GM19239 (cell line): ENCODE data around the gene UNK.
A peak's percentile ranks its signal among the peaks of the same experiment; 100 is the strongest.
"Not testable (repeated sequence)": the region's sequence is repeated elsewhere in the genome, so short reads cannot be mapped to it uniquely, and the experiment has no call there.

Source experiments
- DNase-seq: peaks from one replicate; pipeline ENCODE4 v3.0.0; 2011; ENCODE audit warnings: low spot score; ENCODE audit not compliant: insufficient read length
- FAIRE-seq: peaks from 2 replicates; lab custom pipeline; 2011; peaks lifted over from hg19 to GRCh38; lab: Jason Lieb, UNC

Gene UNK

DNA sequence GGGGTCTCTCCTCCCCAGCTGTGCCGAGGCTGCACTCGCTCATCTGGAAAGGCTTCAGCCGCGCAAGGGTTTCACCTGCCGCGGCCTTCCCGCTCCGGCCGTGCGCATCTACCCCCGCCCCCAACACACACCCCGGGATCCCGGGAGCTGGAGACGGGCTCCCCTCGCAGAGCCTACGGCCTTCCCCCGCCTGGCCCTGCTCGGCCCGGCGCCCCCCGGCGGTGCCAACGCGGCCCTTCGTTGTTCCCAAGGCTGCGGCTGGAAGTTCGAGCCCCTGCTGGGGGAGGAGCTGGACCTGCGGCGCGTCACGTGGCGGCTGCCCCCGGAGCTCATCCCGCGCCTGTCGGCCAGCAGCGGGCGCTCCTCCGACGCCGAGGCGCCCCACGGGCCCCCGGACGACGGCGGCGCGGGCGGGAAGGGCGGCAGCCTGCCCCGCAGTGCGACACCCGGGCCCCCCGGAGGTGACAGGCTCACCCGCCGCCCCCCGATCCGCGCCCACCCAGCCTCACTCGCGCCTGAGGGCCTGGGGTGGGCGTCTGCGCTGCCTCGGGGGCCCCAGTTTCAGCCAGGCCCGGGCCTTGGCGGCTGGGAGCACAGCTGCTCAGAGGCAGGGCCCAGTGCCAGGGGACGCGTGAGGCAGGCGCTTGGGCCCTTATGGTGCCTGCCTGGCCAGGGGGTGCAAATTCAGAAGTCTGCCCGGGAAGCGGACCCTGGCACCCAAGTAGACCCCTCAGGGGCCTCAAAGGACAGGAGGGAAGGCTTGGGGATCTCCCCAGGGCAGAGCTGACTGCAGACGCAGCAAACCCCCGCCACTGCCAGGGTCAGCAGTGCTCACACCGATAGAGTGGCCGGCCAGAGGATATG is 30.9 kb upstream of the UNK start:
- DNase-seq (peak; percentile 92), FAIRE-seq (peak; percentile 91)

- FAIRE-seq (no peak), DNase-seq (no peak)
Observed at GRCh38 chr17:75754378-75755204, 30.0 kb upstream of the UNK start.

DNA sequence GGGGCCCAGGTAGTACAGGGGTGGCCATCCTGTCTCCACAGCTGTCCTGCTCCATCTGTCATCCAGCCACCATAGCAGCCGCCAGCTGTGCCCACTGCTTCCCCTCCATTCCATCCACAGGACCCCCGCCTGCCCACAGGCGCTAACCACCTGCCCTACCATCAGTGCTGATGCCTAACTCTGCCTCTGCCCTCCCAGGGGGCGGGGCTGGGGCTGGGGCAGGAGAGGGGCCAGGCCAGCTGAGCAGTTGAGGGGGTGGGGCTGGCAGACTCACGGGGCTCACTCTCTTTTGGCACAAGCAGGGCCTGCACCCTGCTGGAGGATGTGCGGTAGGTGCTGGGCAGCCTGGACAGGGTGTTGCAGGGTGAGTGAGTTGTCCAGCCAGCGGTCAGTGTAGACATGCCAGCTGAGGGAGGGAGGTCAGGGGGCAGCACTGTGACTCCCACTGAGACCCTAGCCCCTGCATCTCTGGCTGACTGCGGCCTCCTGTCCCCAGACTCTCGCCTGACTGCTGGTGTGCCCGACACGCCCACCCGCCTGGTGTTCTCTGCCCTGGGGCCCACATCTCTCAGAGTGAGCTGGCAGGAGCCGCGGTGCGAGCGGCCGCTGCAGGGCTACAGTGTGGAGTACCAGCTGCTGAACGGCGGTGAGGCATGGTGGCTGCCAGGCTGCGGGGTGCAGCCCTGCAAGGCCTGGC is 29.3 kb upstream of the UNK start:
- FAIRE-seq: no peak
- DNase-seq: no peak

GRCh38 chr17:75755990-75756389 is 28.6 kb upstream of the UNK start:
- DNase-seq: no peak
- FAIRE-seq: no peak

GRCh38 chr17:75756451-75757085 is 28.0 kb upstream of the UNK start:
- DNase-seq (no peak), FAIRE-seq (no peak)

DNA sequence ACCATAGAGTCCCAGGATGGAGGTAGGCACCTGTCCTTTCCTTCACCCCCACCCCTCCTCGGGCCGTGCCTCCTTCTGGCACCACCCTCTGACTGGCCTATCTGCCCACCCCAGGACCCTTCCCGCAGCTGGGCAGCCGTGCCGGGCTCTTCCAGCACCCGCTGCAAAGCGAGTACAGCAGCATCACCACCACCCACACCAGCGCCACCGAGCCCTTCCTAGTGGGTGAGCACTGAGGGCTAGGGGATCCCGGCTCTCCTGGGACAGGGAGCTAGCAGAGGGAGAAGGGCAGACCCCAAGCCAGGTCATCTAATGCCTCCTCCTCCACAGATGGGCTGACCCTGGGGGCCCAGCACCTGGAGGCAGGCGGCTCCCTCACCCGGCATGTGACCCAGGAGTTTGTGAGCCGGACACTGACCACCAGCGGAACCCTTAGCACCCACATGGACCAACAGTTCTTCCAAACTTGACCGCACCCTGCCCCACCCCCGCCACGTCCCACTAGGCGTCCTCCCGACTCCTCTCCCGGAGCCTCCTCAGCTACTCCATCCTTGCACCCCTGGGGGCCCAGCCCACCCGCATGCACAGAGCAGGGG is 27.4 kb upstream of the UNK start:
- FAIRE-seq (no peak), DNase-seq (no peak)

DNA sequence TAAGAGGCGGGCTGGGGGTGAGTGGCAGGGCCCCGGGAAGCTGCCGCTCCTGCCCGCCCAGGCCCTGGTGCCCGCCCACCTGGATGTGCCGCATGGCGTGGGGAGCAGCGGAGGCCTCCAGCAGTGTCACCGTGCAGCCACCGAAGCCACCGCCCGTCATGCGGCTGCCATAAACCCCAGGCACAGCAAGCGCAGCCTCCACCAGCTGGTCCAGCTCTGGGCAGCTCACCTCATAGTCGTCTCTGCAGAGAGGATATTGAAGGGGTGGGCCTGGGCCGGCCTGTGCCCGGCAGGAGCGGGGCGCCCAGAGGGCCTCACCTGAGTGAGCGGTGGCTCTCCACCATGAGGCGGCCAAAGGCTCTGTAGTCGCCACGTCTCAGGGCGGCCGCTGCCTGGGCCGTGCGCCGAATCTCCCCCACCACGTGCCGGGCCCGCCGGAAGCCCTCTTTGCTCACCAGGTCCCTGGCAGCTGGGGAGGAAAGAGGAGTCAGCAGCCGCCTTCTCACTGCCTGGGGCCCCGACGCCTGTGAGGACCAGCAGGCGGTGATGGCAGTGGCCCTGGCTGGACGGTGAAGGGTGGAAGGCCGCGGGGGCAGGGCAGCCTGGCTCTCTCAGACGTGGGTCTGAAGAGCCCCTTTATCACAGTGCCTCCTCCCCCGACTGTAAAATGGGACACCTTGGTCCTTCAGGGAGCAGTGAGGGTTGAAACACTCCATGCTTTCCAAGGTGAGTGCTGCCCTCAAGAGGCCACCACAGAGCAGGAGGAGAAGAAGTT is 26.3 kb upstream of the UNK start:
- DNase-seq: no peak
- no peak for FAIRE-seq

DNA sequence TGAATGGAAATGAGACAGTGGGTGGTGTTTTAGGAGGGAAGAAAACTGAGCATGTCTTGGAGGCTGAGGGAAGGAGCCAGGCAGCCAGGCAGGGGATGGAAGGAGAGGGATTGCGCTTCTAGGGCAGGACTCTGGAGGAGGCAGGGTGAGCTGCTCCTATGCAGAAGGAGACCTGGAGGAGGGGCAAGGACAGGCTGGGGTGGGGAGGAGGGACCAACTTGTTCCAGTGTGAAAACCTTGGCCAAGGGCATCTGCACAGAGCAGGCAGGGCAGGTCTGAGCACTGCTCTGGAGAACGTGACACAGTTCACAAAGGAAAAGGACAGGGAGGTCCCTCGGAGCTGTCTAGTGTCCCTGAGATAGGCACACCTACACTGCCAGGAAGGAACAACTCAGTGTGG is 25.1 kb upstream of the UNK start:
- no peak for DNase-seq

GRCh38 chr17:75759978-75760640 is 24.5 kb upstream of the UNK start:
- DNase-seq, FAIRE-seq: not testable (repeated sequence)

More for the DNA sequence above, 25.1 kb upstream of the UNK start:
- FAIRE-seq: no peak

GRCh38 chr17:75762513-75763268 is 21.9 kb upstream of the UNK start:
- DNase-seq: no peak
- no peak for FAIRE-seq

DNA sequence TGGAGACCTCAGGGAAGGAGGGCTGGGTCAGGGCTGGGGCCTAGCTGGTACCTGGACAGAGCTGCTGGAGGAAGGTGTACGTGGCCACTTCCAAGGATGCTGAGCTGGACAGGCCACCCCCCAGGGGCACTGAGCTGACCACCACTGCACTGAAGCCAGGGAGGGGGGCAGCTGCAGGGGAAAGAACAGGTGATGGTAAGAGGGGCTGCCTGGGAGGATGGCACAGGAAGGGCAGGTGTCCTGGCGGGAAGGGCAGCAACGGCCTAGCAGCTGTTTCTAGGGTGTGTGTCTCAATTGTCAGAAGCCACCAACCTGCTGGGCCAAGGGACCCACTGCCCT is 21.4 kb upstream of the UNK start:
- no peak for DNase-seq
- FAIRE-seq: no peak

DNA sequence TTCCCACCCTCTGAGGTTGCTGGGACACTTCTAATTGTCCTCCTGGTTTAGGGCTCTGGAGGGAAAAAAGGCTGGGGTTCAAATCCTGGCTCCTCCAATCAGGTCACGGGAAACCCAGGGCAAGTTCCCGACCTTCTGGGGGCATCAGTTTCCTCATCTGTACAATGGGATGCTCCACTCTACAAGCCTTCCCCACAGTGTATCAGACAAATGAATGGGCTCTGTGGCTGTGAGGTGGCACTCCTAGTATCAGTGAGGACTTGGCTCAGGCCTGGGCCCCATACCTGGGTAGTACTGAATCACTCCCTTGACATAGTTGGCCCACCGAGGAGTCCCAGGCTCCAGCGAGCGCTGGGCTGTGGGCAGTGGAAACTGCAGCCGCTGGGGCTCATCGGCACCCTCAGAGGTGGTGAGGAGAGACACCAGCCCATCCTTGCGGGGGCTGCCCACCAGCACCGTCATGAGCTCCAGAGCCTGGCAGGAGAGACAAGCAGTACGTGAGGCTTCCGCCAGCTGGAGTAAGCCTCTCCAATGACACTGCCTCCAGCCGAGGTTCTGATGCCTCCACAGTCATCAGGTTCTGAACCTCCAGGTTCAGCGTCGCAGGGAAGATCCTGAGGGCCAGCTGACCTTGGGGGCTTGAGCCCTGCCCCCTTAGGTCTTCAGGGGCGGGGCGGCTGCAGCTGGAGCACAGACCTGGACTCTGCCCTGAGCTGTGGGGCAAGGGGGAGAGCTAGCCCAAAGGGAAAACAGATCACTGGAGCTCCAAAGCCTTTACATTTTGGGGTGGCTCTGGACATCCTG is 20.8 kb upstream of the UNK start:
- no peak for DNase-seq
- no peak for FAIRE-seq

- FAIRE-seq (no peak), DNase-seq (no peak)
Observed at GRCh38 chr17:75764417-75764710, 20.2 kb upstream of the UNK start.

GRCh38 chr17:75764711-75765421 is 19.7 kb upstream of the UNK start, which contains the start of gene GALK1:
Gene GALK1, minus strand, starts transcription at chr17:75765192. Its CDS starts 56 bp downstream, at chr17:75765136.
- FAIRE-seq (no peak), DNase-seq (peak; percentile 91)

DNA sequence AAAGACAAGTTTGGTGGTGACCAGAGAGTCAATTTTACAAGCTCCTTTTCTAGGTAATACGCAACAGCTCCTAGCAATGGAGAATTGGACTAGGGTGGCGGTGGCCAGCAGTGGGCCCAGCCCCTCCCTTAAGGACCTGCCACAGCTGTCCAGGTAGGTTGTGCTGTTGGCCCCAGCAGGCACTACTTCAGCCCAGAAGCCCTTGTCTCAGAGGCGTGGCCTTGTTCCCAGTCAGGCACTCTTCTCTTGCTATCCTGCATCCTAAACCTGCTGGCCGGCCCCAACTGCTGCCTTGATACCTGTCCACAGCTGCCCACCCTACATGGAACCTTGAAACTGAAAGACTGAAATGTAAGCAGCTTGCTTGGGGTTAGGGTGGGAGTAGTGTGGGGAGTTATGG is 18.6 kb upstream of the UNK start:
- FAIRE-seq (no peak), DNase-seq (no peak)

GRCh38 chr17:75767881-75768280 is 16.7 kb upstream of the UNK start:
- DNase-seq (no peak), FAIRE-seq (no peak)

DNA sequence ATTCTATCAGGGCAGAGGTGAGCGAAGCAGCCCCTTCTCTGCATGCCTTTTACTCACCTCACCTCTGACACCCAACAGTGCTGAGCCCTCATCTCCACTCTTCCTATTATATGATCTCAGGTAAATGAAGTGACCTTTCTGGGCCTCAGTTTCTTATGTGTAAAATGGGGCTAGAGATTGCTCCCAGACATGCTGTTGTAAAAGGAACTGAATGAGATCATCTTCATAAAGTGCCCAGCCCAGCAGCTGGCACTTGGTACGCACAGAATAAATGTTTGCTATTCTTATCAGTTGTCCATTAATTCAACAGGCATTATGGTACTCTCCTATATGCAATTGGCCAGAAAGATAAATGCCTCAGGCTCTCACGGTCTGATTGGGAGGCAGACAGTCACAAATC is 15.1 kb upstream of the UNK start:
- FAIRE-seq (no peak), DNase-seq (no peak)
